Smooth muscle cell (in vitro differentiated cells): ENCODE results near the gene DNAH8. TPM values are rescaled to one million over a fixed set of nuclear protein-coding genes. Genes with fewer than 3 reads are reported as not detected.

ENCODE experiments used
- DNase-seq: peaks from one replicate; lab custom pipeline; 2025; ENCODE audit not compliant: unreplicated experiment; lab: John Stamatoyannopoulos, UW
- H2AFZ ChIP-seq: fragments of 200-600 bp; sonication (generic); 2 replicates; pipeline ENCODE4 v1.6.0; 2016; ENCODE audit warnings: antibody characterized with exemption, low read depth, mild to moderate bottlenecking
- H3F3A ChIP-seq: fragments of 200-600 bp; sonication (generic); 2 replicates; pipeline ENCODE4 v1.6.0; 2017; ENCODE audit warnings: antibody characterized with exemption, low read depth
- H3K27ac ChIP-seq: fragments of 200-600 bp; sonication (generic); 2 replicates; pipeline ENCODE4 v1.5.1; 2016; ENCODE audit warnings: low read depth, mild to moderate bottlenecking
- H3K27me3 ChIP-seq: fragments of 200-600 bp; sonication (generic); 2 replicates; pipeline ENCODE4 v1.6.1; 2016; ENCODE audit warnings: low read depth, mild to moderate bottlenecking
- H3K36me3 ChIP-seq: fragments of 200-600 bp; sonication (generic); 2 replicates; pipeline ENCODE4 v1.5.1; 2016; ENCODE audit warnings: low read depth
- H3K4me1 ChIP-seq: fragments of 200-600 bp; sonication (generic); 2 replicates; pipeline ENCODE4 v1.5.1; 2016; ENCODE audit warnings: low read depth
- H3K4me2 ChIP-seq: fragments of 200-600 bp; sonication (generic); 2 replicates; pipeline ENCODE4 v1.6.0; 2016; ENCODE audit warnings: mild to moderate bottlenecking
- H3K4me3 ChIP-seq: fragments of 200-600 bp; sonication (generic); 2 replicates; pipeline ENCODE4 v1.5.1; 2016; ENCODE audit warnings: mild to moderate bottlenecking
- H3K79me2 ChIP-seq: fragments of 200-600 bp; sonication (generic); 2 replicates; pipeline ENCODE4 v1.6.0; 2016; ENCODE audit warnings: low read depth, mild to moderate bottlenecking
- H3K9ac ChIP-seq: fragments of 200-600 bp; sonication (generic); 2 replicates; pipeline ENCODE4 v1.6.0; 2016; ENCODE audit warnings: low read depth
- H3K9me3 ChIP-seq: fragments of 200-600 bp; sonication (generic); replicated peaks from 2 replicates; pipeline ENCODE4 v1.5.1; 2016; ENCODE audit warnings: low read depth
- H4K20me1 ChIP-seq: fragments of 200-600 bp; sonication (generic); 2 replicates; pipeline ENCODE4 v1.6.0; 2016; ENCODE audit warnings: low read depth
- CTCF ChIP-seq: fragments of 200-600 bp; sonication (generic); IDR thresholded peaks from 2 replicates; pipeline ENCODE4 v1.5.1; 2017; ENCODE audit warnings: borderline replicate concordance, mild to moderate bottlenecking, antibody characterized with exemption; ENCODE audit not compliant: insufficient read depth, poor library complexity, severe bottlenecking
- WGBS: methylation state at CpG from one replicate; pipeline ENCODE4 v1.1.7; 2016; ENCODE audit warnings: low lambda C conversion rate; 5-methylcytosine and 5-hydroxymethylcytosine counted together
- polyA plus RNA-seq: library from polyadenylated mRNA; unstranded; fragments of >200 nt; fragmentation: Nextera tagmentation; extraction: Ambion mirVana; gene quantifications from 2 replicates; pipeline ENCODE4 v1.2.1, GENCODE V29; 2016
- total RNA-seq: library from RNA; depleted of rRNA; stranded (reverse); fragments of >200 nt; gene quantifications from 2 replicates; pipeline ENCODE4 v1.2.3, GENCODE V29; 2014

Gene DNAH8
- total and polyA plus RNA-seq, 2 experiments from 2014 or later: not detected

GRCh38 chr6:39072830-39073229 lies 357.7 kb downstream of the DNAH8 start:
- DNase-seq: no peak
- no peak overlapping the region for H3K4me3 ChIP-seq
- H4K20me1 ChIP-seq: no peaks in the 10 kb centered on the region
- no peaks in the 10 kb centered on the region for H3K79me2 ChIP-seq
- H3K9me3 ChIP-seq: no peaks in the 10 kb centered on the region
- no peaks in the 10 kb centered on the region for H3F3A ChIP-seq
- no peak overlapping the region for H3K27ac ChIP-seq
- 91% methylated on average over 9 of the region's 9 CpGs for WGBS
- H3K4me2 ChIP-seq: no peak overlapping the region
- H3K27me3 ChIP-seq: peaks cover 13% of the 10 kb centered on the region
- no peak overlapping the region for H2AFZ ChIP-seq
- TF ChIP-seq CTCF: no peak
- no peak overlapping the region for H3K9ac ChIP-seq
- no peaks in the 10 kb centered on the region for H3K4me1 ChIP-seq
- no peaks in the 10 kb centered on the region for H3K36me3 ChIP-seq

GRCh38 chr6:39073471-39074355 lies 358.6 kb downstream of the DNAH8 start:
- H3K27me3 ChIP-seq: peaks cover 13% of the 10 kb centered on the region
- H3K4me3 ChIP-seq: no peak overlapping the region
- no peaks in the 10 kb centered on the region for H4K20me1 ChIP-seq
- H3F3A ChIP-seq: no peaks in the 10 kb centered on the region
- no peak overlapping the region for H3K27ac ChIP-seq
- no peaks in the 10 kb centered on the region for H3K9me3 ChIP-seq
- no peak for TF ChIP-seq CTCF
- no peaks in the 10 kb centered on the region for H3K79me2 ChIP-seq
- no peaks in the 10 kb centered on the region for H3K4me1 ChIP-seq
- H3K9ac ChIP-seq: no peak overlapping the region
- H2AFZ ChIP-seq: no peak overlapping the region
- H3K36me3 ChIP-seq: no peaks in the 10 kb centered on the region
- DNase-seq: no peak
- WGBS: 94% methylated on average over 17 of the region's 17 CpGs
- H3K4me2 ChIP-seq: no peak overlapping the region

- Histone ChIP-seq H3K9ac (no peak overlapping the region), H3F3A (no peaks in the 10 kb centered on the region), H3K4me3 (no peak overlapping the region), H3K27ac (no peak overlapping the region), H3K36me3 (no peaks in the 10 kb centered on the region), H2AFZ (no peak overlapping the region), H3K4me2 (no peak overlapping the region), H3K9me3 (no peaks in the 10 kb centered on the region), H4K20me1 (no peaks in the 10 kb centered on the region), H3K79me2 (no peaks in the 10 kb centered on the region), H3K4me1 (no peaks in the 10 kb centered on the region), H3K27me3 (peaks cover 13% of the 10 kb centered on the region)
- no peak for DNase-seq
- WGBS: 88% methylated on average over 9 of the region's 9 CpGs
- no peak for TF ChIP-seq CTCF
Measured at GRCh38 chr6:39074486-39074885, 359.4 kb downstream of the DNAH8 start.
